SK-N-SH treated with all-trans-retinoic acid at 6 μM for 48 hours (cell line): Measurements from ENCODE around the gene KHDC3L.

Experiments
- ESRRG ChIP-seq: fragments of 250-450 bp; sonication (Bioruptor Pico); IDR thresholded peaks from 2 replicates; pipeline ENCODE4 v1.6.1; 2021; ENCODE audit warnings: mild to moderate bottlenecking
- OSR1 ChIP-seq: fragments of 250-450 bp; sonication (Bioruptor Pico); IDR thresholded peaks from 2 replicates; pipeline ENCODE4 v1.8.0; 2022; ENCODE audit warnings: moderate library complexity, mild to moderate bottlenecking, inconsistent platforms
- PPARA ChIP-seq: fragments of 250-450 bp; sonication (Bioruptor Pico); IDR thresholded peaks from 2 replicates; pipeline ENCODE4 v1.5.0; 2020; ENCODE audit warnings: mild to moderate bottlenecking, borderline replicate concordance
- TCF4 ChIP-seq: fragments of 250-450 bp; sonication (Bioruptor Pico); IDR thresholded peaks from 2 replicates; pipeline ENCODE4 v1.8.0; 2021; ENCODE audit warnings: mild to moderate bottlenecking, moderate library complexity, borderline replicate concordance
- ZC3H10 ChIP-seq: fragments of 250-450 bp; sonication (Bioruptor Pico); IDR thresholded peaks from 2 replicates; pipeline ENCODE4 v1.5.1; 2021; ENCODE audit warnings: mild to moderate bottlenecking, moderate library complexity
- ZFP3 ChIP-seq: fragments of 250-450 bp; sonication (Bioruptor Pico); IDR thresholded peaks from 2 replicates; pipeline ENCODE4 v1.5.0; 2020; ENCODE audit warnings: mild to moderate bottlenecking, moderate library complexity
- ZFP30 ChIP-seq: fragments of 450-650 bp; formaldehyde crosslinking; IDR thresholded peaks from 2 replicates; pipeline ENCODE4 v1.5.0; 2022; ENCODE audit warnings: mild to moderate bottlenecking, moderate library complexity
- ZNF565 ChIP-seq: fragments of 450-650 bp; formaldehyde crosslinking; conservative IDR thresholded peaks from 2 replicates; pipeline ENCODE4 v1.5.0; 2020; ENCODE audit warnings: low read depth, mild to moderate bottlenecking, moderate library complexity
- ZNF70 ChIP-seq: fragments of 450-650 bp; formaldehyde crosslinking; IDR thresholded peaks from 2 replicates; pipeline ENCODE4 v1.5.0; 2020; ENCODE audit warnings: mild to moderate bottlenecking, moderate library complexity
- ZNF8 ChIP-seq: fragments of 450-650 bp; formaldehyde crosslinking; IDR thresholded peaks from 2 replicates; pipeline ENCODE4 v1.5.0; 2020; ENCODE audit warnings: mild to moderate bottlenecking, moderate library complexity
- TF ChIP-seq, protein P1 (sequence below): fragments of 250-450 bp; sonication (Bioruptor Pico); IDR thresholded peaks from 2 replicates; pipeline ENCODE4 v1.5.1; 2021; ENCODE audit warnings: mild to moderate bottlenecking, moderate library complexity
- TF ChIP-seq, protein P2 (sequence below): fragments of 250-450 bp; sonication (Bioruptor Pico); IDR thresholded peaks from 2 replicates; pipeline ENCODE4 v1.8.0; 2020; ENCODE audit warnings: mild to moderate bottlenecking, moderate library complexity, borderline replicate concordance
- TF ChIP-seq, protein P3 (sequence below): fragments of 250-450 bp; sonication (Bioruptor Pico); IDR thresholded peaks from 2 replicates; pipeline ENCODE4 v1.8.0; 2021; ENCODE audit warnings: low read depth, mild to moderate bottlenecking, moderate library complexity, borderline replicate concordance
- TF ChIP-seq, protein P4 (sequence below): fragments of 250-450 bp; sonication (Bioruptor Pico); IDR thresholded peaks from 2 replicates; pipeline ENCODE4 v1.5.0; 2020; ENCODE audit warnings: mild to moderate bottlenecking, moderate library complexity

DNA sequence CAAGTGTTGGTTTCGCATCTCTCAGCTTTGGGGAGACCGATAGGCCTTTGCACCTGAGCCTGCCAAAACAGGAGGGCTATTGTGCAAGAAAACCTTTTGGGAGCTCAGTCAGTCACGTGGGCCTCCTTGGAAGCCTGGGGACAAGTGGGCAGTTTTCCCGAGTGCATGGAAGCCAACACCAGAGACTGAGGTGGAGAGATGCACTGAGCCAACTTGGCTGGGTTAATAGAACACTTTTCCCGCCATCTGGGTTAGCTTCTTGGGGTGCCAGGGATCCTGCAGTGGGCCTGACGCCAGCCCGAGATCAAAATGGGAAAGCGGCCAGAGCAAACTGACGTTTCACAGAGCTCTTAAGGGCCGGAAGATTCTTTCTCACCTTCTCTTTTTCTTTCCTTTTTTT, 10.1 kb downstream of the KHDC3L start:
- TF ChIP-seq, protein P1, sequence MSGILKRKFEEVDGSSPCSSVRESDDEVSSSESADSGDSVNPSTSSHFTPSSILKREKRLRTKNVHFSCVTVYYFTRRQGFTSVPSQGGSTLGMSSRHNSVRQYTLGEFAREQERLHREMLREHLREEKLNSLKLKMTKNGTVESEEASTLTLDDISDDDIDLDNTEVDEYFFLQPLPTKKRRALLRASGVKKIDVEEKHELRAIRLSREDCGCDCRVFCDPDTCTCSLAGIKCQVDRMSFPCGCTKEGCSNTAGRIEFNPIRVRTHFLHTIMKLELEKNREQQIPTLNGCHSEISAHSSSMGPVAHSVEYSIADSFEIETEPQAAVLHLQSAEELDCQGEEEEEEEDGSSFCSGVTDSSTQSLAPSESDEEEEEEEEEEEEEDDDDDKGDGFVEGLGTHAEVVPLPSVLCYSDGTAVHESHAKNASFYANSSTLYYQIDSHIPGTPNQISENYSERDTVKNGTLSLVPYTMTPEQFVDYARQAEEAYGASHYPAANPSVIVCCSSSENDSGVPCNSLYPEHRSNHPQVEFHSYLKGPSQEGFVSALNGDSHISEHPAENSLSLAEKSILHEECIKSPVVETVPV = no peak
- no peak for TF ChIP-seq ZFP30 (CRISPR knock-in tag)
- TF ChIP-seq, protein P2, sequence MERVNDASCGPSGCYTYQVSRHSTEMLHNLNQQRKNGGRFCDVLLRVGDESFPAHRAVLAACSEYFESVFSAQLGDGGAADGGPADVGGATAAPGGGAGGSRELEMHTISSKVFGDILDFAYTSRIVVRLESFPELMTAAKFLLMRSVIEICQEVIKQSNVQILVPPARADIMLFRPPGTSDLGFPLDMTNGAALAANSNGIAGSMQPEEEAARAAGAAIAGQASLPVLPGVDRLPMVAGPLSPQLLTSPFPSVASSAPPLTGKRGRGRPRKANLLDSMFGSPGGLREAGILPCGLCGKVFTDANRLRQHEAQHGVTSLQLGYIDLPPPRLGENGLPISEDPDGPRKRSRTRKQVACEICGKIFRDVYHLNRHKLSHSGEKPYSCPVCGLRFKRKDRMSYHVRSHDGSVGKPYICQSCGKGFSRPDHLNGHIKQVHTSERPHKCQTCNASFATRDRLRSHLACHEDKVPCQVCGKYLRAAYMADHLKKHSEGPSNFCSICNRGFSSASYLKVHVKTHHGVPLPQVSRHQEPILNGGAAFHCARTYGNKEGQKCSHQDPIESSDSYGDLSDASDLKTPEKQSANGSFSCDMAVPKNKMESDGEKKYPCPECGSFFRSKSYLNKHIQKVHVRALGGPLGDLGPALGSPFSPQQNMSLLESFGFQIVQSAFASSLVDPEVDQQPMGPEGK (CRISPR knock-in tag) = no peak
- no peak for TF ChIP-seq ZNF565 (CRISPR knock-in tag)
- TF ChIP-seq ZFP3 = no peak
- TF ChIP-seq OSR1 (CRISPR knock-in tag) = no peak
- TF ChIP-seq ZNF70 (CRISPR knock-in tag) = no peak
- no peak for TF ChIP-seq TCF4
- no peak for TF ChIP-seq PPARA
- TF ChIP-seq ZC3H10 (CRISPR knock-in tag) = no peak
- TF ChIP-seq ESRRG = no peak
- TF ChIP-seq, protein P3, sequence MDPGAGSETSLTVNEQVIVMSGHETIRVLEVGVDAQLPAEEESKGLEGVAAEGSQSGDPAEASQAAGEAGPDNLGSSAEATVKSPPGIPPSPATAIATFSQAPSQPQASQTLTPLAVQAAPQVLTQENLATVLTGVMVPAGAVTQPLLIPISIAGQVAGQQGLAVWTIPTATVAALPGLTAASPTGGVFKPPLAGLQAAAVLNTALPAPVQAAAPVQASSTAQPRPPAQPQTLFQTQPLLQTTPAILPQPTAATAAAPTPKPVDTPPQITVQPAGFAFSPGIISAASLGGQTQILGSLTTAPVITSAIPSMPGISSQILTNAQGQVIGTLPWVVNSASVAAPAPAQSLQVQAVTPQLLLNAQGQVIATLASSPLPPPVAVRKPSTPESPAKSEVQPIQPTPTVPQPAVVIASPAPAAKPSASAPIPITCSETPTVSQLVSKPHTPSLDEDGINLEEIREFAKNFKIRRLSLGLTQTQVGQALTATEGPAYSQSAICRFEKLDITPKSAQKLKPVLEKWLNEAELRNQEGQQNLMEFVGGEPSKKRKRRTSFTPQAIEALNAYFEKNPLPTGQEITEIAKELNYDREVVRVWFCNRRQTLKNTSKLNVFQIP (CRISPR knock-in tag) = no peak
- TF ChIP-seq, protein P4, sequence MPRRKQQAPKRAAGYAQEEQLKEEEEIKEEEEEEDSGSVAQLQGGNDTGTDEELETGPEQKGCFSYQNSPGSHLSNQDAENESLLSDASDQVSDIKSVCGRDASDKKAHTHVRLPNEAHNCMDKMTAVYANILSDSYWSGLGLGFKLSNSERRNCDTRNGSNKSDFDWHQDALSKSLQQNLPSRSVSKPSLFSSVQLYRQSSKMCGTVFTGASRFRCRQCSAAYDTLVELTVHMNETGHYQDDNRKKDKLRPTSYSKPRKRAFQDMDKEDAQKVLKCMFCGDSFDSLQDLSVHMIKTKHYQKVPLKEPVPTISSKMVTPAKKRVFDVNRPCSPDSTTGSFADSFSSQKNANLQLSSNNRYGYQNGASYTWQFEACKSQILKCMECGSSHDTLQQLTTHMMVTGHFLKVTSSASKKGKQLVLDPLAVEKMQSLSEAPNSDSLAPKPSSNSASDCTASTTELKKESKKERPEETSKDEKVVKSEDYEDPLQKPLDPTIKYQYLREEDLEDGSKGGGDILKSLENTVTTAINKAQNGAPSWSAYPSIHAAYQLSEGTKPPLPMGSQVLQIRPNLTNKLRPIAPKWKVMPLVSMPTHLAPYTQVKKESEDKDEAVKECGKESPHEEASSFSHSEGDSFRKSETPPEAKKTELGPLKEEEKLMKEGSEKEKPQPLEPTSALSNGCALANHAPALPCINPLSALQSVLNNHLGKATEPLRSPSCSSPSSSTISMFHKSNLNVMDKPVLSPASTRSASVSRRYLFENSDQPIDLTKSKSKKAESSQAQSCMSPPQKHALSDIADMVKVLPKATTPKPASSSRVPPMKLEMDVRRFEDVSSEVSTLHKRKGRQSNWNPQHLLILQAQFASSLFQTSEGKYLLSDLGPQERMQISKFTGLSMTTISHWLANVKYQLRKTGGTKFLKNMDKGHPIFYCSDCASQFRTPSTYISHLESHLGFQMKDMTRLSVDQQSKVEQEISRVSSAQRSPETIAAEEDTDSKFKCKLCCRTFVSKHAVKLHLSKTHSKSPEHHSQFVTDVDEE (CRISPR knock-in tag) = no peak
- TF ChIP-seq ZNF8 (CRISPR knock-in tag) = no peak
